ENCODE data around the gene CEP152. TPM values are rescaled to one million over a fixed set of nuclear protein-coding genes. Genes with fewer than 3 reads are reported as not detected.

Gene CEP152
- total RNA-seq, 4 donors from 2014 or later: 4.2 to 10.5 (median 4.8) TPM

GRCh38 chr15:48761393-48762158 is 49.3 kb downstream of the CEP152 start:
- no peak overlapping the region for H3K27ac ChIP-seq

GRCh38 chr15:48759921-48760320 is 50.9 kb downstream of the CEP152 start:
- no peaks in the 10 kb centered on the region for H3K4me1 ChIP-seq

More at GRCh38 chr15:48761393-48762158, 49.3 kb downstream of the CEP152 start:
- intact Hi-C loops (cut with DNase I; ENCODE audit: low total_unique reads): no loop called here
- Histone ChIP-seq H3K27me3 (no peaks in the 10 kb centered on the region), H3K4me3 (no peak overlapping the region), H3K4me1 (no peaks in the 10 kb centered on the region), H3K36me3 (no peaks in the 10 kb centered on the region), H3K9me3 (no peaks in the 10 kb centered on the region)
- DNase-seq: no peak
- no peak for TF ChIP-seq POLR2A (IDR thresholded peaks at IDR 0.05)
- no peak for TF ChIP-seq CTCF (IDR thresholded peaks at IDR 0.05)

GRCh38 chr15:48757661-48758060 is 53.2 kb downstream of the CEP152 start:
- Histone ChIP-seq H3K27me3 (no peaks in the 10 kb centered on the region), H3K4me1 (no peaks in the 10 kb centered on the region), H3K36me3 (no peaks in the 10 kb centered on the region), H3K27ac (no peak overlapping the region), H3K9me3 (no peaks in the 10 kb centered on the region), H3K4me3 (no peak overlapping the region)
- intact Hi-C loops (cut with DNase I; ENCODE audit: low total_unique reads): no loop called here
- no peak for TF ChIP-seq CTCF (IDR thresholded peaks at IDR 0.05)
- no peak for DNase-seq

More at GRCh38 chr15:48759921-48760320, 50.9 kb downstream of the CEP152 start:
- intact Hi-C loops (cut with DNase I; ENCODE audit: low total_unique reads): no loop called here
- H3K36me3 ChIP-seq: no peaks in the 10 kb centered on the region
- H3K9me3 ChIP-seq: no peaks in the 10 kb centered on the region
- no peak for TF ChIP-seq POLR2A (IDR thresholded peaks at IDR 0.05)
- DNase-seq: no peak
- no peaks in the 10 kb centered on the region for H3K27me3 ChIP-seq
- no peak overlapping the region for H3K4me3 ChIP-seq
- no peak overlapping the region for H3K27ac ChIP-seq

GRCh38 chr15:48754011-48754410 is 56.9 kb downstream of the CEP152 start:
- no peaks in the 10 kb centered on the region for H3K27me3 ChIP-seq
- intact Hi-C loops (cut with DNase I; ENCODE audit: low total_unique reads): no loop called here
- no peak overlapping the region for H3K4me3 ChIP-seq
- no peaks in the 10 kb centered on the region for H3K4me1 ChIP-seq
- H3K9me3 ChIP-seq: no peaks in the 10 kb centered on the region
- no peak overlapping the region for H3K27ac ChIP-seq
- H3K36me3 ChIP-seq: no peaks in the 10 kb centered on the region
- no peak for DNase-seq
- TF ChIP-seq POLR2A (IDR thresholded peaks at IDR 0.05) (no peak), CTCF (IDR thresholded peaks at IDR 0.05) (no peak)

GRCh38 chr15:48751595-48751994 is 59.3 kb downstream of the CEP152 start:
- H3K36me3 ChIP-seq: no peaks in the 10 kb centered on the region
- intact Hi-C loops (cut with DNase I; ENCODE audit: low total_unique reads): no loop called here
- no peak overlapping the region for H3K4me3 ChIP-seq
- no peaks in the 10 kb centered on the region for H3K27me3 ChIP-seq
- no peak for TF ChIP-seq POLR2A (IDR thresholded peaks at IDR 0.05)
- no peak for TF ChIP-seq CTCF (IDR thresholded peaks at IDR 0.05)
- no peaks in the 10 kb centered on the region for H3K4me1 ChIP-seq
- H3K27ac ChIP-seq: no peak overlapping the region
- H3K9me3 ChIP-seq: no peaks in the 10 kb centered on the region
- DNase-seq: no peak

Measured in uterus (tissue), 4 donors.